H1 (cell line): Measurements from ENCODE around the gene LSM4. TPM values are rescaled to one million over a fixed set of nuclear protein-coding genes. Genes with fewer than 3 reads are reported as not detected.

Source experiments
- CTCF ChIA-PET: fragments of 300-600 bp; sonication (Branson Sonifier 250); formaldehyde crosslinking; loops from one replicate; lab custom pipeline; 2021; ENCODE audit not compliant: partially characterized antibody; lab: Charles Lee
- POLR2A ChIA-PET: fragments of 300-600 bp; sonication (Branson Sonifier 250); formaldehyde crosslinking; loops from one replicate; lab custom pipeline; 2021; ENCODE audit warnings: inconsistent platforms; ENCODE audit not compliant: partially characterized antibody; lab: Charles Lee
- DNase-seq, 2 experiments: peaks; one replicate each; pipeline versions ENCODE4 v3.0.0 to v3.0.0-alpha.2; 2010 to 2022; ENCODE audit warnings: low spot score in 2 of 2, low read depth in 1 of 2, mixed read lengths in 1 of 2
- FAIRE-seq: peaks from 2 replicates; lab custom pipeline; 2011; peaks lifted over from hg19 to GRCh38; lab: Jason Lieb, UNC
- H2AFZ ChIP-seq: 2 replicates; pipeline ENCODE4 v1.8.1; 2012; ENCODE audit warnings: low read length, inconsistent platforms
- H2AK5ac ChIP-seq: 2 replicates; pipeline ENCODE4 v1.6.1; 2013; ENCODE audit warnings: low read depth, low read length
- H2BK120ac ChIP-seq: replicated peaks from 2 replicates; pipeline ENCODE3; 2013; ENCODE audit warnings: low read depth, low read length, inconsistent platforms
- H2BK12ac ChIP-seq: 2 replicates; pipeline ENCODE4 v1.6.1; 2013; ENCODE audit warnings: low read depth, low read length
- H2BK15ac ChIP-seq: 2 replicates; pipeline ENCODE4 v1.6.1; 2013; ENCODE audit warnings: low read length
- H2BK20ac ChIP-seq: 2 replicates; pipeline ENCODE4 v1.6.1; 2013; ENCODE audit warnings: low read length
- H2BK5ac ChIP-seq: 2 replicates; pipeline ENCODE4 v1.6.1; 2013; ENCODE audit warnings: low read depth, low read length
- H3K14ac ChIP-seq: 2 replicates; pipeline ENCODE4 v1.6.1; 2013; ENCODE audit warnings: inconsistent platforms; ENCODE audit not compliant: insufficient read length
- H3K18ac ChIP-seq: 2 replicates; pipeline ENCODE4 v1.6.1; 2013; ENCODE audit warnings: low read length; ENCODE audit errors: extremely low read depth
- H3K23ac ChIP-seq: 2 replicates; pipeline ENCODE4 v1.6.1; 2013; ENCODE audit warnings: inconsistent platforms; ENCODE audit not compliant: insufficient read length
- H3K23me2 ChIP-seq: 2 replicates; pipeline ENCODE4 v1.6.1; 2013; ENCODE audit warnings: low read depth, low read length
- H3K27ac ChIP-seq: 2 replicates; pipeline ENCODE4 v1.6.1; 2011; ENCODE audit warnings: low read depth, low read length, inconsistent platforms
- H3K27me3 ChIP-seq, 4 experiments: replicated peaks in 1 of 4; 1 replicate in 1 of 4; 2 replicates in 3 of 4; pipeline versions ENCODE4 v1.6.1 to v1.8.1; 2011 to 2013; ENCODE audit warnings: low read length in 3 of 4, mild to moderate bottlenecking in 3 of 4, inconsistent platforms in 2 of 4, mixed read lengths in 2 of 4, moderate library complexity in 1 of 4; ENCODE audit not compliant: control insufficient read depth in 3 of 4, insufficient read depth in 3 of 4; ENCODE audit errors: extremely low read depth in 1 of 4
- H3K36me3 ChIP-seq, 4 experiments: 2 replicates each; pipeline versions ENCODE4 v1.6.1 to v1.8.1; 2011 to 2013; ENCODE audit warnings: mild to moderate bottlenecking in 4 of 4, low read length in 3 of 4, moderate library complexity in 2 of 4, control low read depth in 1 of 4, inconsistent platforms in 1 of 4; ENCODE audit not compliant: insufficient read depth in 4 of 4, control insufficient read depth in 2 of 4
- H3K4ac ChIP-seq: replicated peaks from 2 replicates; pipeline ENCODE3; 2013; ENCODE audit warnings: low read length, low read depth, mixed read lengths, inconsistent platforms; ENCODE audit not compliant: insufficient read length
- H3K4me1 ChIP-seq, 4 experiments: replicated peaks in 1 of 4; 1 replicate in 1 of 4; 2 replicates in 3 of 4; pipeline versions ENCODE4 v1.6.1 to v1.8.1; 2011 to 2013; ENCODE audit warnings: low read length in 3 of 4, inconsistent platforms in 2 of 4, mixed read lengths in 1 of 4; ENCODE audit not compliant: insufficient read depth in 4 of 4, control insufficient read depth in 3 of 4
- H3K4me2 ChIP-seq, 2 experiments: 2 replicates each; pipeline versions ENCODE4 v1.6.1 to v1.8.1; 2011 to 2013; ENCODE audit warnings: low read depth in 2 of 2, low read length in 2 of 2, control low read depth in 1 of 2, inconsistent platforms in 1 of 2, mild to moderate bottlenecking in 1 of 2; ENCODE audit not compliant: insufficient read depth in 1 of 2
- H3K4me3 ChIP-seq, 4 experiments: fragments of 200-600, 300-600 bp in 1 of 4; sonication (generic), shearing (Covaris generic), sonication (Bioruptor Twin) in 1 of 4; 2 replicates each; pipeline versions ENCODE4 v1.5.1 to v1.8.1; 2011 to 2016; ENCODE audit warnings: low read length in 4 of 4, low read depth in 3 of 4, control low read depth in 2 of 4, inconsistent platforms in 2 of 4, mild to moderate bottlenecking in 2 of 4, mixed read lengths in 1 of 4, moderate library complexity in 1 of 4; ENCODE audit not compliant: insufficient read depth in 2 of 4; ENCODE audit errors: extremely low read depth in 1 of 4
- H3K56ac ChIP-seq: replicated peaks from 2 replicates; pipeline ENCODE3; 2013; ENCODE audit warnings: low read depth, mild to moderate bottlenecking, mixed read lengths, low read length, inconsistent platforms; ENCODE audit not compliant: insufficient read length
- H3K79me1 ChIP-seq: 2 replicates; pipeline ENCODE4 v1.6.1; 2013; ENCODE audit warnings: low read depth, low read length, control low read depth
- H3K79me2 ChIP-seq, 2 experiments: 2 replicates each; pipeline versions ENCODE4 v1.6.1 to v1.8.1; 2012 to 2013; ENCODE audit warnings: low read length in 2 of 2, mild to moderate bottlenecking in 2 of 2, inconsistent platforms in 1 of 2; ENCODE audit not compliant: insufficient read depth in 2 of 2, control insufficient read depth in 1 of 2
- H3K9ac ChIP-seq, 4 experiments: replicated peaks in 1 of 4; 1 replicate in 1 of 4; 2 replicates in 3 of 4; pipeline versions ENCODE4 v1.6.1 to v1.8.1; 2011 to 2013; ENCODE audit warnings: low read depth in 3 of 4, low read length in 3 of 4, control low read depth in 2 of 4, mild to moderate bottlenecking in 2 of 4, moderate library complexity in 2 of 4, inconsistent platforms in 1 of 4; ENCODE audit errors: extremely low read depth in 1 of 4
- H3K9me3 ChIP-seq, 2 experiments: 2 replicates each; pipeline versions ENCODE4 v1.6.1 to v1.8.1; 2012 to 2013; ENCODE audit warnings: mild to moderate bottlenecking in 2 of 2, moderate library complexity in 2 of 2, control low read depth in 1 of 2, inconsistent platforms in 1 of 2, low read depth in 1 of 2, low read length in 1 of 2, mixed read lengths in 1 of 2; ENCODE audit not compliant: insufficient read depth in 2 of 2
- H4K20me1 ChIP-seq, 2 experiments: replicated peaks in 1 of 2; 2 replicates each; pipeline versions ENCODE3 to v1.8.1; 2011 to 2013; ENCODE audit warnings: inconsistent platforms in 2 of 2, low read length in 2 of 2, mild to moderate bottlenecking in 1 of 2; ENCODE audit not compliant: insufficient read depth in 2 of 2, control insufficient read depth in 1 of 2
- H4K5ac ChIP-seq: 2 replicates; pipeline ENCODE4 v1.6.1; 2013; ENCODE audit warnings: low read length, low read depth, mixed read lengths, inconsistent platforms; ENCODE audit not compliant: insufficient read length
- H4K8ac ChIP-seq: 2 replicates; pipeline ENCODE4 v1.8.0; 2013; ENCODE audit warnings: mild to moderate bottlenecking, moderate library complexity, low read length, inconsistent platforms; ENCODE audit not compliant: insufficient read depth; ENCODE audit errors: extremely low read depth
- H4K91ac ChIP-seq: replicated peaks from 2 replicates; pipeline ENCODE3; 2013; ENCODE audit warnings: low read length, mixed read lengths, inconsistent platforms; ENCODE audit not compliant: insufficient read length
- BACH1 ChIP-seq: IDR thresholded peaks from 2 replicates; pipeline ENCODE4 v1.6.1; 2012; ENCODE audit warnings: low read length, improper control_type of control experiment
- CBX8 ChIP-seq: fragments of 300-800, 300-1000 bp; sonication (generic); IDR thresholded peaks from 2 replicates; pipeline ENCODE4 v1.7.1; 2016; ENCODE audit warnings: low read depth, low read length, borderline replicate concordance
- CEBPB ChIP-seq: IDR thresholded peaks from 2 replicates; pipeline ENCODE4 v1.6.1; 2012; ENCODE audit warnings: low read depth, low read length
- CHD2 ChIP-seq: IDR thresholded peaks from 2 replicates; pipeline ENCODE4 v1.6.1; 2012; ENCODE audit warnings: low read length, improper control_type of control experiment
- CTBP2 ChIP-seq: IDR thresholded peaks from 2 replicates; pipeline ENCODE4 v1.7.0; 2011; ENCODE audit warnings: borderline replicate concordance, mild to moderate bottlenecking, moderate library complexity, mixed read lengths, low read length; ENCODE audit not compliant: insufficient read depth, insufficient read length
- EGR1 ChIP-seq: IDR thresholded peaks from 2 replicates; pipeline ENCODE4 v1.6.1; 2011; ENCODE audit warnings: low read depth, low read length, borderline replicate concordance
- NANOG ChIP-seq: IDR thresholded peaks from 2 replicates; pipeline ENCODE4 v1.6.1; 2011; ENCODE audit warnings: low read length, low read depth, mild to moderate bottlenecking, inconsistent platforms; ENCODE audit not compliant: insufficient read depth, poor library complexity, severe bottlenecking
- POLR2A ChIP-seq, 2 experiments: IDR thresholded peaks; 1 replicate in 1 of 2; 2 replicates in 1 of 2; pipeline ENCODE4 v1.6.1; 2011; ENCODE audit warnings: low read depth in 2 of 2, low read length in 2 of 2, mild to moderate bottlenecking in 2 of 2; ENCODE audit errors: control extremely low read depth in 1 of 2
- RXRA ChIP-seq: IDR thresholded peaks from 2 replicates; pipeline ENCODE4 v1.6.1; 2011; ENCODE audit warnings: low read depth, mild to moderate bottlenecking, low read length, moderate library complexity; ENCODE audit not compliant: insufficient read depth
- SIRT6 ChIP-seq: IDR thresholded peaks from one replicate; pipeline ENCODE4 v1.7.1; 2012; ENCODE audit warnings: low read length, inconsistent platforms
- SIX5 ChIP-seq: IDR thresholded peaks from 2 replicates; pipeline ENCODE4 v1.6.1; 2011; ENCODE audit warnings: mild to moderate bottlenecking, low read depth, low read length
- WGBS, 2 experiments: shearing (Covaris generic) in 1 of 2; methylation state at CpG; one replicate each; pipeline versions ENCODE4 v1.1.6 to v1.1.7; 2013 to 2015; ENCODE audit warnings: low lambda C conversion rate in 2 of 2, mixed read lengths in 2 of 2, inconsistent platforms in 1 of 2, low coverage in 1 of 2, missing lambda C conversion rate in 1 of 2; ENCODE audit not compliant: insufficient replicate concordance in 2 of 2, insufficient coverage in 1 of 2, insufficient read length in 1 of 2; ENCODE audit errors: extremely low coverage in 1 of 2, missing lambda C conversion rate in 1 of 2; 5-methylcytosine and 5-hydroxymethylcytosine counted together
- polyA plus RNA-seq, 7 experiments: library from polyadenylated mRNA; depleted of rRNA in 3 of 7; stranded (reverse) in 5 of 7; unstranded in 2 of 7; fragments of >200 nt in 5 of 7; fragments of 200-250 nt in 2 of 7; gene quantifications; 1 replicate in 5 of 7; 2 replicates in 1 of 7; 4 replicates in 1 of 7; pipeline versions ENCODE4 v1.2.1 to v1.2.3, GENCODE V29; 2011 to 2013; ENCODE audit warnings: missing spikeins in 2 of 7, mixed read lengths in 2 of 7
- total RNA-seq: library from RNA; stranded (reverse); fragmentation: NEBNext Ultra II Directional; extraction: Animal tissue kit (Norgen Biotek cat#: 25700); gene quantifications from 2 replicates; pipeline ENCODE4 v1.2.1, GENCODE V29; 2021
- TF ChIP-seq, protein P1 (sequence below): IDR thresholded peaks from 2 replicates; pipeline ENCODE4 v1.6.1; 2012; ENCODE audit warnings: inconsistent platforms

Gene LSM4
- total and polyA plus RNA-seq, 2 of the 8 experiments (the other 6 are each of a cell fraction or from before 2014, with no cell fraction given) = 302 to 319 TPM

DNA sequence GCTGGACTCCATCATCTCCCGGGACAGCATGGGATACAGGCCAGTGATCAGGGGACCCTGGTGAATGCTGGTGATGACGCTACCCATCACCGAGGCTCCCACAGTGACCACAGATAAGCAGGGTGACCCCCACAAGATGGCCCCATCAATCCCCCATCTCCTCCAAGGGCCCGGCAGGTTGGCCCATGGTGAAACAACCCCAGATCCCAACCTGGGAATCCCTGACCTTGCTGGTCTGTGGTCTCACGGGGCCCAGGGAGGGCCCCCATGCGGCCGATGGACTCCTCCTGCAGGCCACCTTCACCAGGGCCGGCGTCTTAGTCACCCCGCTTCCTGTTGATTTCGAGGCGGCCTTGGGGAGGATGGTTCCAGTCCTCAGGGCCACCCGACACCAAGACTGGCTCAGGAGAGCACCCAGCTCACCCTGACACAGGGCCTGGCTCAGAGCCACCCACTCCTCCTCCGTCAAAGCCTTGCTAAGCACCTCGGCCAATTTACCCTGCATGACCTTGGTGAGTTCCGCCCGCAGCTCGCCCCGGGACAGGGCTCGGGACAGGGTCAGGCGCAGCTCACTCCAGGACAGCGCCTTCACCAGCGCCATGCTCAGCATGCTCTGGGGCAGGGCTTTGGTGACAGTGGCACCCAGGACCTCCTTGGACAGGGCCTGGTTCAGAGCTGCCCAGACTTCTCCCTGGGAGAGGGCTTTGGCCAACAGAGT lies 58.6 kb downstream of the LSM4 start:
- FAIRE-seq = no peak
- CTCF ChIA-PET = interaction anchor here (1.2 to 3.9 kb wide), 3 partner anchors 10 to 64 kb away, joined by 4 to 21 read pairs (median 6); a partner anchor contains a TSS
- H3K36me3 ChIP-seq = no peaks in the 10 kb centered on the region; a peak in 1 of 8 replicates

More for the DNA sequence above, 58.6 kb downstream of the LSM4 start:
- 92% methylated on average over 15 of the region's 23 CpGs; no CpG with 5 or more reads in 1 of the 2 experiments for WGBS, 2 experiments
- H3K27ac ChIP-seq = no peak overlapping the region
- H3K9me3 ChIP-seq = no peaks in the 10 kb centered on the region
- DNase-seq = no peak
- H3K79me2 ChIP-seq = no peaks in the 10 kb centered on the region
- no peak overlapping the region for H2AFZ ChIP-seq
- no peak overlapping the region for H3K14ac ChIP-seq
- H3K4ac ChIP-seq = no peak overlapping the region
- no peak overlapping the region for H3K18ac ChIP-seq
- no peak overlapping the region for H3K9ac ChIP-seq
- H3K4me2 ChIP-seq = no peak overlapping the region
- H2BK120ac ChIP-seq = no peak overlapping the region
- no peak overlapping the region for H2BK5ac ChIP-seq
- no peak overlapping the region for H2BK15ac ChIP-seq
- no peaks in the 10 kb centered on the region; the same call in 1 of the 2 replicates for H3K79me1 ChIP-seq
- H2BK12ac ChIP-seq = no peak overlapping the region
- no peak overlapping the region for H3K56ac ChIP-seq
- no peak overlapping the region for H4K91ac ChIP-seq
- H3K23me2 ChIP-seq = no peaks in the 10 kb centered on the region; the same call in 1 of the 2 replicates
- no peaks in the 10 kb centered on the region for H3K4me1 ChIP-seq
- H2BK20ac ChIP-seq = no peak overlapping the region
- H4K8ac ChIP-seq = no peak overlapping the region
- POLR2A ChIA-PET = interaction anchor here (0.6 to 3.8 kb wide), 8 partner anchors 7 to 620 kb away, joined by 3 to 19 read pairs (median 4); partner anchors contain the start of gene JUND
- H3K23ac ChIP-seq = no peak overlapping the region
- no peak overlapping the region for H3K4me3 ChIP-seq
- peaks cover 0 to 10% (median 0%) of the 10 kb centered on the region in 4 experiments; a peak in 3 of 7 replicates for H3K27me3 ChIP-seq
- no peak for TF ChIP-seq CHD2
- no peak for TF ChIP-seq POLR2A (IDR thresholded peaks at IDR 0.05; ENCODE audit: control extremely low read depth in 1 of 2, low read depth in 2 of 2, low read length in 2 of 2)
- TF ChIP-seq BACH1 = no peak
- no peak for TF ChIP-seq CEBPB
- no peak for TF ChIP-seq RXRA
- no peak for TF ChIP-seq CBX8
- no peak for TF ChIP-seq SIX5
- TF ChIP-seq, protein P1, sequence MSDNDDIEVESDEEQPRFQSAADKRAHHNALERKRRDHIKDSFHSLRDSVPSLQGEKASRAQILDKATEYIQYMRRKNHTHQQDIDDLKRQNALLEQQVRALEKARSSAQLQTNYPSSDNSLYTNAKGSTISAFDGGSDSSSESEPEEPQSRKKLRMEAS = no peak
- no peak for TF ChIP-seq EGR1
- no peak for TF ChIP-seq NANOG
- no peak for TF ChIP-seq CTBP2
- no peak for TF ChIP-seq SIRT6
- no peak overlapping the region for H4K5ac ChIP-seq
- H2AK5ac ChIP-seq = no peak overlapping the region; the same call in 1 of the 2 replicates
- peaks cover 0 to 1% of the 10 kb centered on the region in 2 experiments for H4K20me1 ChIP-seq
